COR-L47 (cell line): ENCODE data around the gene GPC6.
A peak's percentile ranks its signal among the peaks of the same experiment; 100 is the strongest.

Experiments
- DNase-seq: peaks from one replicate; lab custom pipeline; 2025; lab: John Stamatoyannopoulos, UW

Gene GPC6

DNA sequence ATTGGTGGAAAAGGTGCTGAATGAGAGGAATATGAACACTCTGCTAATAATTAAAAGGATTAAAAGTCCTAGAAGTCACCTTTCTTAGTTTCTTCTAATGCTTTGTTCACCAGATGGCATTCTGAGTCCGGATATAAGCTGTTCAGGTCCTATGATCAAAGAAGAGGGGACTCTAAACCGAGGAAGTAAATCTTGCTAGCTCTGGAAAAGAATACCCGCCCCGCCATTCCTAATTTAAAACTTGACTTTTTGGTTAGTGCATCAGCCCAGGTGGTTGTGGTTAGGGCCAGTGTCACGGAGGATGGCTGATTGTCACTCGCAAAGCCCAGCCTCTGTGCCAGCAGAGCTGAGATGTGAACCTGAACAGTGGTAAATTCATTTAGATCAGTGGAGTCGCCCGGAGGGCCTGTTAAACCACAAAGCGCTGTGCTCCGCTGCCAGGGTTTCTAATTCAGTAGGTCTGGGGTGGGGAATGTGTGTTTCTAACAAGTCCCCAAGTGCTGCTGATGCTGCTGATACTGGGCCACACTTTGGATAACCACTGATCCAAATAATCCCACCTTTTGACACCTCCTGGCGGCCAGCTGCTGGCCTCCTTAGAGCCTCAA is 827.5 kb downstream of the GPC6 start:
- no peak for DNase-seq

DNA sequence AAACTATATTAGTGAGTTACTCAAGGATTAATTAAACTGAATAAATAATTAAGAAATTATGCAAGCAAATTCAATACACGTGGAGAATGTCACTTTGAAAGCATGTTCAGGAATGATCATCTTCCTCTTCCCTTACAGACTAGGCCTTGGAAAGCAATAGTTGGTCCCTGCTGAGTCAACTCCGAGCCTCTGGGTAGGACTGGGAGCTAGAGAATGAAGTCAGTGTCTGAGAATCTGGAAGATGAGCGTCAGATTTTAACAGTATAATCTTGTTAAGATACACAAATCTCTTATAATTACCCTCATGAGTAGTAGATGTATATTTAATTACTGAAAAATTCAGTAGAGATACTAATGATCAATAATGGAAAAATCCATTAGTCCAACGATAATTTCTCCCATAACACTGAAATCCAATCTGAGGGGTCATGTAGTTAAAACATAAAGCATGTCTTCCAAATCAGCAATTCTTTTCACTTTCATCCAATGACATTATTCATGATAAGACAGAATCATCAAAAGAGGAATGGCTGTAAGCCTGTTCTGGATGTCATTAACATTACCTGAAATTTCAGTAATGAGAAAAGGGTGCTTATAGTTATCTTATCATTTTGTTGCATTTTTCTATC is 829.9 kb downstream of the GPC6 start:
- DNase-seq, result no peak

DNA sequence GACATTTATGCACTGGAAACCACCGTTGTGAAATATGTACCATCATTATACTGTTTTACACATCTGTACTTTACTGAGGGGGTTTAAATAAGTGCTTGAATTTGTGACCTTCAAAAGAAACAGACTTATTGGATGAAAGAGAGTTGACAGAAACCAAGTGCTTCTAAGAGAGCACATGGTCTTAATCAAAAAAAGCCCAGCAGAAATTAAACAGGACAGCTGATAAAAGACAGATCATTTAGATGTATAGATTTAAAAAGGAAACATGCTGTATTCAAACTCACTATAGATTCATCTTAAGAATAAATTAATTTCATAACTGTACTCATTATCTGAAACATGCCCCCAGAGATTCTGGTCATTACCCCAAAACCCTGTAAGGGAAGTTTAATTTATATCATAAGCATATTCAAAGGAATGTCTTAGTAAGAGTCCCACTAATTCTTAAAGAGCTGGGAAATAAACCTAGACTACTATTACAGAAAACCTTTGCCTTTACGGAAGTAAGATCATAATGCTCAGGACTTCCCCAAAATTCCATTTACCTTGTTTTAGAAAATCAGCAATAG is 831.1 kb downstream of the GPC6 start:
- no peak for DNase-seq

DNA sequence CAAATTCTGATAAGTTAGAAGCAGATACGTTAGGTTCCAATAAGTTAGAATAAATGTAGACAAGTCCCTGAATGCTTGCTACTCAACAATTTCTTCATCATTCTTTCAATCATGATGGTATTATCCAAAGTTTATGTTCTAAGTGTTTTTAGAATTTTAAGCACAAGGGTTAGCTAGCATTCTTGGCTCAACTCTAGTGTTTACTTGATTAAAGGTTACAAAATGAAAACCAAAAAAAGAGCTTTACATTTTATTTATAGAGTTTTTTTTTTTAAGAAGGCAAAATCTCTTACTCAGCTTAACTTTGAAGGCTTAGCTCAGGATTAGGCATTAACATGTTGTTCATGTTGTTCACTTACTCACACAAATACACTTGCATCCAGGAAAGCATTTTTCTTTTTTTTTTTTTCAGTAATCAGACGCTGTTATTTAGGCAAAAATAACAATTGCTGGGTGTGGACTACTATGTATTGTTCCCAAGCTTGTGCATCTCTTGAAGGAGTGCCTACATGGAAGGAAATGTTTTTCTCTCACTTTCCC is 832.3 kb downstream of the GPC6 start:
- no peak for DNase-seq

DNA sequence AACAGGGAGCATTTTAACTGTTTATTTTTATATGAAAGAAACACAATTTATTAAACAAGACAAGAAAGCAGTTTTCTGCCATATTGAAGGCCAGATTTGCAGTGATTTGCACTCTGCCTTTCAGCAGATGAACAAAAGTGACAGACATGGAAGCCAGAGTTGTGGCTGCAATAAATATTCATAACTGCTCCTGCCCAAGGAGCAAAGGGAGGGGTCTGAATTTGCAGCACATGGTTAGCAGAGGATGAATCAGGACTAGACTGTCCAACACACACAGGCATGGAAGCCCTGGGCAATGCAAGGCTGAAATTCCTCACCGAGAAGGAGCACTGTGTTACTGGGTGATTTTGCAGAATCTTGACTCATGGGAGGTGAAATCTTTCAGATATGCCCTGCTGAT is 834.7 kb downstream of the GPC6 start:
- DNase-seq, result no peak

DNA sequence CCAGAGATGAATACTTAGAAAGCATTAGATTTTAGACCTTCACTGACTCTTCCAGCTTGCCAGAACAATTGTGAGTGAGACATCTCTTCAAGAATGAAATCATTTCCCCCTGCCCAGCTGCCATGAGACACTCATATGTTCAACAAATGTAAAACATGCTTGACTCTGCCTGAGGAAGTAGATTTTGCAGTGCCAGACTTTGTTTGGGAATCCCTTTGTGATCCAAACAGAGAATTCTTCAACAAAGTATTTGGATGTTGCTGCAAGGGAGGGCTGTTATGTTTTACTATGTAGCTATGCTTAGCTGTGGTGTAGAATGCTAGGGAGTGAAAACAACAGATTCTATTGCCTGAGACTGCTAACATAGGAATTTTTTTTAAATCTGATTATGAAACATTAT is 836.5 kb downstream of the GPC6 start:
- no peak for DNase-seq

DNA sequence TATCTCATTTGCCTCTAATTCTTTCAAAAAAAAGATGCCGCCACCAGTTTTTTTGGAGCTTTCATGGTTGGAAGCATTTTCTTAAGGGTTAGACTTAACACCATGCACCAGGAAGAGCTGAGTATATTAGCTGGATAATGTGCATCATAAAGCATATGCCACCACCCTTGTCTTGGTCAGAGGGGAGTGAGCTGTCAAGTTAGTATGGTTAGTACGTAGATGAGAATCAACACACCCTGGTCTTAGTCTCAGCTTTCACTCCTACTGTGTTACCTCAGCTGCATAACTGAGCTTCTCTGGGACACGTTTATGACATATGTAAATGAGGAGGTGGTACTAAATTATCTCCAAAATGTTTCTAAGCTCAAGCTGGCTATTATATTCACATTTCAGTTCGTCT is 837.2 kb downstream of the GPC6 start:
- no peak for DNase-seq

DNA sequence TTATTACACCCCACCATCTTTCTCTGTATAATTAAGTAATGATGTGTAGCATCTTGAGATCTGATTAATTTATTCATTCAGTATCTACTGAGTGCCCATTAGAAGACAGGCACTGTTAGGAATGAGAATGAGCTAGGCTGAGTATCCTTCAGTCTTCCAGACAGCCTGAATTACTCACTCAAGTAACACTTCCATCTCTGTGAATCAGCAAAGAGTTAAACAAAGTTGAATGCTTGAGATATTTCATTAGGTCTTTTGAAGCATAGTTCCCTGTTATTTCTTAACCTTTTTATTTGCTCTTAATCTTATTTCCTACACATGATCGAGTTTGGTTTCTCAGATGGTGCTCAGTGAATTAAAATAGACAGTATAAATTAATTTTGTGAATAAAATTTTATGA is 839.1 kb downstream of the GPC6 start:
- DNase-seq, result no peak

DNA sequence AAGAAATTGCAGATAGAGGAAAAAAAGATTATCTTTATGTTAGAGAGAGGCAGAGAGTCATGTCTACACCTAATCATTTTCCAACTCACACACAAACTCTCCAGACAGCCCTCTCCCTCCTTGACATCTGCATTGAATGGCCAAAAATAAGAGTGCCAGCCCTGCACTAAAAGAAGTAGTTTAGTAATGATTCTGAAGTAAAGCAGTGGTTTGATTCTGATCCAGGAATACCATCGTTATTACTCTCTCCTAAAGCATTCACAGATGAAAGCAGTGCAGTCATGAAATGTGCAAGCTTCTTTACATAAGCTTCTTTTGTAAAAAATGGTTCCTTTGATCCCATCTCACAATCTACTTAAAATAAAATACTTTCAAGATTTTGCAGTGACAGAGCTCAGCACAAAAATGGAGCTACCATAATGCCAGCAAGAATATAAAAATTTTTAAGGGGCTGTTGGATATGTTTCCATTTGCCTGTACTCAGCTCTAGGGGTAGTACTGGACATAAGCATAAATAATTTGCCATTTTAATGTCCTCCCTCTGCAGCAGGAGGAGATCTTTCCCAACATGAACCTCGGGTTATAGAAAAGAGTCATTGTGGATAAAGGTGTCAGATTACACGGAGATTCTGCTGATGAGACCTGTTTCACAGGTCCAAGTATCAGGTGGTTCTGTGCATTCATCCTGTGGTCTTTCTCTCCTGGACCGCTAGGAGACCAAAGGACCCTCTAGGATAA is 846.6 kb downstream of the GPC6 start:
- no peak for DNase-seq

DNA sequence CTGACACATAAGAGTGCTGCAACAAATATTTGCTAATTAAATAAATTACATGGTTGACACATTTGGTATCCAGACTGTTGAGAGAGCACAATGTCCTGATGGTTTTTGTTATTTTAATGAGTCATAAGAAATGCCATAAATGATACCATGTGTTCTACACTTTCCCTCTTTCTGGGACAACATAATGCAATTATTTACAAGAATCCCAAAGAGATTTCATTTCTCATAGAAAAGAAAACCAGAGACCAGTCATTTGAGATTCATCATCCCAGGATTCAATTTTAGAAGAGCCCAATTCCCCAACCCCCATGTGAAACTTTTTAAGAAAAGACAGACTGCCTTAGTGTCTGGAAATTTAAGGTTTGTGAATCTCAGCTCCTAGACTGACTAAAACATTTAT is 853.3 kb downstream of the GPC6 start:
- DNase-seq, result no peak

DNA sequence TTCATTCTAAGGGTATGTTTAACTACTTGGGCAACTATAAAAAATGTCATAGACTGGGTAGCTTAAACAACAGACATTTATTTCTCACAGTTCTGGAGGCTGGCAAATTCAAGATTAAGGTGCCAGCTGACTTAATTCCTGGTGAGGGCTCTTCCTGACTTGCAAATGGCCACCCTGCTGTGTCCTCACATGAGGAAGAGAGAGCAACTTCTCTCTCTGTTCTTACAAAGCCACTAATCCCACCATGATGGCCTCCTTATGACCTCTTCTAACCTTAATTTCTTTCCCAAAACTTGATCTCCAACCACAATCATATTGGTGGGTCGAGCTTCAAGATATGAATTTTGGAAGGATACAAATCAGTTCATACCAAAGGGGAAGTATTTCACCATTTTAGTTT is 853.9 kb downstream of the GPC6 start:
- no peak for DNase-seq

DNA sequence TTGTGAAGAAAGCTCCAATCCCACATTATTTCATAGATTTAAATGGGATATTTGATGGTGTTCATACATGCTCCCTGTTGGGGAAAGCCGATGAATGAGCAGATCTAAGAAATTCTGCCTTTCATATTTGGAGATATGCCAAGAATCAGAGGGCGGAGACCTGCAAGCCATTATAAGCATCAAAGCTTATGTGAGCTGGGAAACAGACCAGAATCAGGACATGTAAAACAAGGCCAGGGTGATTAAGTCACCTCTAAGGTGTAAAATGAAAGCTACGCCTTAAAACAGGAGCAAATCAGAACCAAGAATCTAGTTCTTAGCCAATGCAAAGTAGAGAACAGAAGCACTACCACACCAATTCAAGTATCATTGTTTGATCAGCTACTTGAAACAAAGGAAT is 860.5 kb downstream of the GPC6 start:
- DNase-seq, result peak; percentile 9

DNA sequence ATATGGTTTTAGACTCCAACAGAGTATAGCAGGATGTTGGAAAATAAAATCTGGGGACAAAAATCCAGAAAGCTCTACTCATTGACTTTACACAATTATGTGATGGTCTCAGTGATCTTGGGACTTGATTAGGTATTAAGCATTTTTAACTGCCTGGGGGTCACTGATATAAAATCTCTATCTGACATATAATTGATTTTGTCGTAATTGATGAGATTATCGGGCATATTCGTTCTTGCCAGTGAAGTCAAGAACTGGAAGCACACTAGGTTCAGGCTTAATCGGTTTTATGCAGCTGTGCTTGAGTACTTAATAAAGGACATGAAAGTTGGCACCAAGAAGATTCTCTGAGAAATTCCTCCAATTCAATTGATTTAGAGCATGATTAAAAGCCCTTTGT is 862.1 kb downstream of the GPC6 start:
- DNase-seq, result no peak

DNA sequence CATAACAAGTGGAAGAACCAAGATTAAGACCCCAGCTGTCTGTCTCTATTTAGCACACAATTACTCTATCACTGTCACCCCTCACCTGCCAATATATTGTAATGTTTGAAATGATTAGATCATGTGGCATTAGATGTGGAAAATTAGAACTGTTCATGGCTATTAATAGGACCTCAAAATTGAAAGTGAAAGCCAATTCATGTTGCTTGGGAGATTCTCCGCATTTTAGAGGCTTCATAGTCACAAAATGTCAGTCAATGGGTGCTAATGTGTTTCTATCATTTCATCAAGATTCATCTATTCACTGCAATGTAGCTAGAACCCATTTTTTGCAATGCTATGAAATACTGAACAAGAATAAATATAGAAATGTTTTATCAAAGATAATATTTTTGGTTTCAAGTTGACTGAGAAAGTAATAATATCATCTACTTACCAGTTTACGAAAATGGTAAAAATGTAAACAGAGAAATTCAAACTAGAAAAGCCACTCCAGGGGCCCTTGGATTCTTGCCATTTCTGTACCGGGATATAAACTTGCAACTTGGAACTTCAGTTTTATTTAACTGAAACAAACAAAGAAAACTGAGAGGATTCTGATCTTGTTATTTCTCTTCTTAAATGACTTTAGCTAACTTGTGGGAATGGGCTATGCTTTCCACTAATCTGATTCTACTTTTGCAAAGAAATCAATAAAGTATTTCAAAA is 864.3 kb downstream of the GPC6 start:
- DNase-seq, result no peak

DNA sequence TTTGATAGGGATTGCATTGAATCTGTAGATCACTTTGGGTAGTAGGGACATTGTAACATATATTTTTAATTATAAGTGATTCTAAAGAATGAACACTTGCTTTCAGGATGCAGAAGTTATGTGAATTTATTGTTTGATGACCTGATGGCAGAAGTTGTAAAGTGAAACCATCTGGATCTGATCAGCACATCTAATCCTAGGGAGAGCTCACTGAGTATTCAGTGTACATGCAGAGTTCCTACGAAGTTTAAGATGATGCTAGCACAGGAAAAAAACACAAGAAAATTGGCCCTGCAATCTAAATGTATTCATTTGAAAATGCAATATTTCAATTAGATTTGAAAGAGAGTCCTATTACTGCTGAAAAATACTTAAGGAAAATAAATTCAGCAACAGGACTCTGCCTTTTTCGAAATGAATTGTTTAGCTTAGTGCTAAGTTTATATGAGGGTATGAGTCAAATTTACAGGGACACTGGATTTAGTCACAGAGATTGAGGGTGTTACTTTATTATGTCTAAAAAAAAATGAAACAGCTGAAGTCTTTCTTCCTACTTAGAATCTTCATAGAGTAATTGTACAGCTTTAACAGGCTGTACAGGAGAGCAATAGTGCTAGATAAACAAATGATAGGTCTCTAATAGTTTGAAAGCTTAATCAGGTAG is 867.2 kb downstream of the GPC6 start:
- no peak for DNase-seq

DNA sequence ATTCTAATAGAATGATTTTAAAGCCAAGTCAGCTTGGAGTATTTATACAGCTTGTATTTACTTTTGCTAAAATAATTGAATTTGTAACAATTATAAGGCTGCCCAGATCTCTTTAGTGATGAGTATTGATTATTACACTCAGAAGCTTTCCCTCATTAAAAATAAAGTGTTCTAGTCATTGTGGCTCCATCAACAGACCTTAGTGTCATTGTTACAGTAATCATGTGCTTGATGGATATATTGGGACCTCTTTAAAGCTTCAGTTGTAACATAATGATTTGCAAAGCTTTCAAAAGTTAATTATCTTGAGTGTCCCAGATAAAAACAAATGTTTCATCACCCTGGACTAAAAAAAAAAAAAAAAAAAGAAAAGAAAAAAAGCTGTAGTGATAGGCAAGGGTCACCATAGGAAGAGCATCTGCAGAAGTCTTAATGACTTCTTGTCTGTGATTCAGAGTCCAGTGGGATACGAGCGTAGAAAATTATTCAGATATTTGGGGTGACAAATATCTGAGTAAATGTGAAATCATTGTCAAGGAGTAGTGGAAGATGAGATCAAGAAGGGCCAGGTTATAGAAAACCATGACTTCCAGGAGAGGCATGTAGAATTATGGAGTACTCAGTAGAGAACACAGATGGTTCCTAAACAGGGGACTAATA is 883.2 kb downstream of the GPC6 start:
- DNase-seq, result no peak

DNA sequence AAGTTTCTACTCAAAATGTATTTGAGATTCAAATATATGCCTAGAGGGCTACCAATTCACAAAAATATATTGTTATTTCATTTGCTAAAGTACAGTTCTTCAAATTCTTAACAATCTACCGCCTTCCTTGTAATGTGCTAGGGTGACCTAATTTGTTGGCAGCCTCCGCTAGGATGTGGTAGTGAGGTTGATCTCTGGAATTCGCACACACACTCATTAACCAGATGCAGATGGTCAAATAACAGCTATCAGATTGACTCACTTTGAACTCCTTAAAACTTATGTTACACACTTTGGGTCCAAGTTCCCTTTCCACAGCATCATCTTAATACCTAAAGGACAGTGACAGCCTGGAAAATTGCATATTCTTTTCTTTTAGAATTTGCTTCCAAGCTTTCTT is 885.6 kb downstream of the GPC6 start:
- no peak for DNase-seq

DNA sequence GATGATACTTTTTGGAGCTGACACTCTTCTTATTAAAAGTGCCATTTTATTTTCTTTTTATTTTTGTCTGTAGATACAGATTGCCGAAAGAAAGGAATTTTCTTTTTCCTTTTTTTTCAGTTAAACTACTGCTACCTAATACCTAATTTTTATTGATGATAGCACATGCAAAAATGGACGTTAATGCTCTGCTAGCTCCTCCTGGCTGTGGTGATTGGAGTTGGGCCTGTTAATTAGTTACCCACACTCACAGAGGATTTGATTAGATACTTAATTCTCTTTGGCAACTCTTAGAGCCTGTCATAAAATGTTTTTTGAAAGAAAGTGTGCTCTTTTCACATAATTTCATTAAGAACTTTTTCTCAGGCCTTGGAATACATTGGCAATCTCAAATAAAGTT is 886.1 kb downstream of the GPC6 start:
- DNase-seq, result no peak

DNA sequence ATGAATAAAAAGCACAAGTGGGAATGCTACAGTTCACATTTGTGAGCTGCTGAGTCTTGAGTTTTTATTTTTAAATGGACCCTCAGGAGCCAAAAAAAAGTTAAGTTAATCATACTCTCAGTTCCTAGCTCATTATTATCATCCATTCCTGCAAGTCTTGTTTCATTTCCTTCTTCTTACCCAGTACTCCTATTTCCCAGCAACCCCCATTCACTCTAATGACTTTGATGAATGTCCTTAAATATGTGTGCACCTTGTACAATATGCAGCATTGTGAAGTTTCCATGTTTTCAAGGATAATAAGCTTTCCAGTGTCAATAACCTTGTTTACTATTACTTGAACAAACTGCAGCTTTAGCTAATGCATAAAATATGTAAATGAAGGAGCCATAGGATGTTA is 886.6 kb downstream of the GPC6 start:
- DNase-seq, result no peak

DNA sequence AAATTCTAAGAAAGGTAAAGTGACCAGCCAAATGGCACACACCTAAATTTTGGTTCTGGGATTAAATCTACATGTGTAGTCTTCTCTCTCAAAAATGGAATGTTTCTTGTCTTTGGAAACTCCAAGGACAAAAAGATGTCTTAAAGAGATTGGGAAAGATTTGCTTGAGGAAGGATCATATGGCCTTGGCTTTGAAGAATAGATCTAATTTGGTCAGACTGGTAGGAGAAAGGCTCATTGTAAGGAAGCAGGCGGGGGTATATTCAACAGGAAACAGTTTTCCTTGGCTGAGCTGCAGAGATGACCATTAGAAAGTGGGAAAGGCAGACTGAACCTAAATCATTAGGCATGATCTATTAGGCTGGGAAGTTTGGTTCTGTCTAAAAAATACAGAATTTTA is 887.6 kb downstream of the GPC6 start:
- no peak for DNase-seq

DNA sequence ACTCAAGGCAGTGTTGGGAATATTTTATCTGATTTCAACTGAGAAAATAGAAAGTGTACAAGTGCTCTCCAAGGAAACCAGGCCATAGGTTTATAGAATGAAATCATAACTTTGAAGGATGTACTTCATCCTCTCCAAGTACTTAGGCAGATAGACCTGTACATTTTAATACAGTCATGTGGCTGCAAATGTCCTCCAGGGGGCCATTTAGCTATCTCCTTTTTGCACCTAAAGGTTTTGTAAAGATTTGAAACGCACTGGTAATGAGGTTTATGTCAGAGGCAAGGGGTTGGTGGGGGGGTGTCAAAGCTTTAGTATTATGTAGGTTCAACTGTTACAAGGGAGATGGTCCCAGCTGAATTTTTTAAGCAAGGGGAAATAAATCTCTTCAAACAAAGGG is 888.4 kb downstream of the GPC6 start:
- no peak for DNase-seq
